ENCODE data around the gene VAV2.

VAV2 gene

GRCh38 chr9:133780404-133780945, 211.6 kb downstream of the VAV2 start:
- Histone ChIP-seq H4K91ac (ENCODE audit: low read depth, low read length) (no peak overlapping the region), H3K14ac (ENCODE audit: low read length) (no peak overlapping the region), H2AFZ (ENCODE audit: insufficient read depth, low read length, poor library complexity) (no peak overlapping the region), H3K27ac (ENCODE audit: low read depth, low read length) (no peak overlapping the region), H3K4me1 (ENCODE audit: control insufficient read depth in 1 of 2, insufficient read depth in 2 of 2, low read length in 2 of 2) (peaks cover 16 to 17% of the 10 kb centered on the region in 2 experiments), H3K9me3 (ENCODE audit: insufficient read depth, low read depth, low read length) (peaks cover 5% of the 10 kb centered on the region), H3K79me1 (ENCODE audit: low read length) (peaks cover 5% of the 10 kb centered on the region), H3K9ac (ENCODE audit: low read length) (no peak overlapping the region), H2AK5ac (ENCODE audit: low read length) (no peak overlapping the region), H3K4me2 (ENCODE audit: low read length) (no peak overlapping the region), H3K18ac (ENCODE audit: low read length) (peak overlapping the region; percentile 25), H3K4me3 (ENCODE audit: low read depth, low read length) (no peak overlapping the region), H3K4ac (ENCODE audit: low read depth, low read length) (no peak overlapping the region), H2BK120ac (ENCODE audit: insufficient read depth, low read length, poor library complexity) (no peak overlapping the region), H2BK12ac (ENCODE audit: low read length) (no peak overlapping the region), H3K27me3 (ENCODE audit: insufficient read depth, low read length) (no peaks in the 10 kb centered on the region), H3K79me2 (ENCODE audit: control insufficient read depth, insufficient read depth, low read length, poor library complexity) (no peaks in the 10 kb centered on the region), H4K8ac (ENCODE audit: low read depth, low read length) (no peak overlapping the region), H2BK5ac (ENCODE audit: low read depth, low read length, poor library complexity) (no peak overlapping the region), H3K36me3 (ENCODE audit: control insufficient read depth in 1 of 2, insufficient read depth in 2 of 2, low read length in 2 of 2) (peaks cover 89 to 91% of the 10 kb centered on the region in 2 experiments), H3K23ac (ENCODE audit: low read length) (no peak overlapping the region), H4K12ac (ENCODE audit: low read depth, low read length) (no peak overlapping the region)
- DNase-seq = no peak
- WGBS (ENCODE audit: extremely low coverage, insufficient coverage, insufficient read length) = no CpG with 5 or more reads among the region's 15 CpGs

- H4K91ac ChIP-seq (ENCODE audit: low read depth, low read length) = no peak overlapping the region
- H3K79me1 ChIP-seq (ENCODE audit: low read length) = peaks cover 5% of the 10 kb centered on the region
- H2BK12ac ChIP-seq (ENCODE audit: low read length) = no peak overlapping the region
- H3K4me1 ChIP-seq (ENCODE audit: control insufficient read depth in 1 of 2, insufficient read depth in 2 of 2, low read length in 2 of 2) = peaks cover 16 to 17% of the 10 kb centered on the region in 2 experiments
- H3K79me2 ChIP-seq (ENCODE audit: control insufficient read depth, insufficient read depth, low read length, poor library complexity) = no peaks in the 10 kb centered on the region
- no CpG with 5 or more reads among the region's 19 CpGs for WGBS (ENCODE audit: extremely low coverage, insufficient coverage, insufficient read length)
- H3K36me3 ChIP-seq (ENCODE audit: control insufficient read depth in 1 of 2, insufficient read depth in 2 of 2, low read length in 2 of 2) = peaks cover 88 to 91% of the 10 kb centered on the region in 2 experiments
- no peak overlapping the region for H2BK120ac ChIP-seq (ENCODE audit: insufficient read depth, low read length, poor library complexity)
- no peak overlapping the region for H2AFZ ChIP-seq (ENCODE audit: insufficient read depth, low read length, poor library complexity)
- H3K9ac ChIP-seq (ENCODE audit: low read length) = no peak overlapping the region
- no peak overlapping the region for H3K4ac ChIP-seq (ENCODE audit: low read depth, low read length)
- H4K12ac ChIP-seq (ENCODE audit: low read depth, low read length) = no peak overlapping the region
- no peak overlapping the region for H2AK5ac ChIP-seq (ENCODE audit: low read length)
- no peaks in the 10 kb centered on the region for H3K27me3 ChIP-seq (ENCODE audit: insufficient read depth, low read length)
- H3K23ac ChIP-seq (ENCODE audit: low read length) = no peak overlapping the region
- H3K27ac ChIP-seq (ENCODE audit: low read depth, low read length) = no peak overlapping the region
- H2BK5ac ChIP-seq (ENCODE audit: low read depth, low read length, poor library complexity) = no peak overlapping the region
- H3K14ac ChIP-seq (ENCODE audit: low read length) = no peak overlapping the region
- H4K8ac ChIP-seq (ENCODE audit: low read depth, low read length) = no peak overlapping the region
- no peak overlapping the region for H3K18ac ChIP-seq (ENCODE audit: low read length)
- H3K9me3 ChIP-seq (ENCODE audit: insufficient read depth, low read depth, low read length) = peaks cover 5% of the 10 kb centered on the region
- DNase-seq = no peak
- H3K4me2 ChIP-seq (ENCODE audit: low read length) = no peak overlapping the region
- H3K4me3 ChIP-seq (ENCODE audit: low read depth, low read length) = no peak overlapping the region
Measured at GRCh38 chr9:133779516-133780403, 212.4 kb downstream of the VAV2 start.

- H4K91ac ChIP-seq (ENCODE audit: low read depth, low read length) = no peak overlapping the region
- DNase-seq = no peak
- no peak overlapping the region for H3K4me2 ChIP-seq (ENCODE audit: low read length)
- H3K27me3 ChIP-seq (ENCODE audit: insufficient read depth, low read length) = no peaks in the 10 kb centered on the region
- no peak overlapping the region for H3K4me3 ChIP-seq (ENCODE audit: low read depth, low read length)
- WGBS (ENCODE audit: extremely low coverage, insufficient coverage, insufficient read length) = no CpG with 5 or more reads among the region's 8 CpGs
- no peak overlapping the region for H3K27ac ChIP-seq (ENCODE audit: low read depth, low read length)
- no peak overlapping the region for H3K4ac ChIP-seq (ENCODE audit: low read depth, low read length)
- H3K79me2 ChIP-seq (ENCODE audit: control insufficient read depth, insufficient read depth, low read length, poor library complexity) = no peaks in the 10 kb centered on the region
- peaks cover 5% of the 10 kb centered on the region for H3K79me1 ChIP-seq (ENCODE audit: low read length)
- peaks cover 8% of the 10 kb centered on the region for H3K9me3 ChIP-seq (ENCODE audit: insufficient read depth, low read depth, low read length)
- H2AK5ac ChIP-seq (ENCODE audit: low read length) = no peak overlapping the region
- H2BK120ac ChIP-seq (ENCODE audit: insufficient read depth, low read length, poor library complexity) = no peak overlapping the region
- peaks cover 16 to 17% of the 10 kb centered on the region in 2 experiments for H3K4me1 ChIP-seq (ENCODE audit: control insufficient read depth in 1 of 2, insufficient read depth in 2 of 2, low read length in 2 of 2)
- H2BK12ac ChIP-seq (ENCODE audit: low read length) = no peak overlapping the region
- no peak overlapping the region for H2AFZ ChIP-seq (ENCODE audit: insufficient read depth, low read length, poor library complexity)
- no peak overlapping the region for H3K23ac ChIP-seq (ENCODE audit: low read length)
- H4K8ac ChIP-seq (ENCODE audit: low read depth, low read length) = no peak overlapping the region
- H2BK5ac ChIP-seq (ENCODE audit: low read depth, low read length, poor library complexity) = no peak overlapping the region
- no peak overlapping the region for H3K18ac ChIP-seq (ENCODE audit: low read length)
- H4K12ac ChIP-seq (ENCODE audit: low read depth, low read length) = no peak overlapping the region
- no peak overlapping the region for H3K9ac ChIP-seq (ENCODE audit: low read length)
- peaks cover 88 to 91% of the 10 kb centered on the region in 2 experiments for H3K36me3 ChIP-seq (ENCODE audit: control insufficient read depth in 1 of 2, insufficient read depth in 2 of 2, low read length in 2 of 2)
- no peak overlapping the region for H3K14ac ChIP-seq (ENCODE audit: low read length)
Measured at GRCh38 chr9:133779081-133779480, 213.0 kb downstream of the VAV2 start.

GRCh38 chr9:133778336-133779013, 213.6 kb downstream of the VAV2 start:
- H2BK5ac ChIP-seq (ENCODE audit: low read depth, low read length, poor library complexity) = no peak overlapping the region
- no peak overlapping the region for H3K14ac ChIP-seq (ENCODE audit: low read length)
- DNase-seq = no peak
- H4K8ac ChIP-seq (ENCODE audit: low read depth, low read length) = no peak overlapping the region
- H3K36me3 ChIP-seq (ENCODE audit: control insufficient read depth in 1 of 2, insufficient read depth in 2 of 2, low read length in 2 of 2) = peaks cover 83 to 90% of the 10 kb centered on the region in 2 experiments
- no peak overlapping the region for H3K23ac ChIP-seq (ENCODE audit: low read length)
- no peak overlapping the region for H2BK12ac ChIP-seq (ENCODE audit: low read length)
- H3K27ac ChIP-seq (ENCODE audit: low read depth, low read length) = no peak overlapping the region
- no peak overlapping the region for H3K4ac ChIP-seq (ENCODE audit: low read depth, low read length)
- no peak overlapping the region for H4K91ac ChIP-seq (ENCODE audit: low read depth, low read length)
- H3K9me3 ChIP-seq (ENCODE audit: insufficient read depth, low read depth, low read length) = peaks cover 8% of the 10 kb centered on the region
- H2BK120ac ChIP-seq (ENCODE audit: insufficient read depth, low read length, poor library complexity) = no peak overlapping the region
- no peaks in the 10 kb centered on the region for H3K79me2 ChIP-seq (ENCODE audit: control insufficient read depth, insufficient read depth, low read length, poor library complexity)
- no CpG with 5 or more reads among the region's 20 CpGs for WGBS (ENCODE audit: extremely low coverage, insufficient coverage, insufficient read length)
- peaks cover 5% of the 10 kb centered on the region for H3K79me1 ChIP-seq (ENCODE audit: low read length)
- no peak overlapping the region for H3K9ac ChIP-seq (ENCODE audit: low read length)
- H3K4me1 ChIP-seq (ENCODE audit: control insufficient read depth in 1 of 2, insufficient read depth in 2 of 2, low read length in 2 of 2) = peaks cover 11 to 14% of the 10 kb centered on the region in 2 experiments
- no peak overlapping the region for H4K12ac ChIP-seq (ENCODE audit: low read depth, low read length)
- no peak overlapping the region for H3K4me3 ChIP-seq (ENCODE audit: low read depth, low read length)
- no peak overlapping the region for H2AFZ ChIP-seq (ENCODE audit: insufficient read depth, low read length, poor library complexity)
- no peaks in the 10 kb centered on the region for H3K27me3 ChIP-seq (ENCODE audit: insufficient read depth, low read length)
- H2AK5ac ChIP-seq (ENCODE audit: low read length) = no peak overlapping the region
- H3K4me2 ChIP-seq (ENCODE audit: low read length) = no peak overlapping the region
- H3K18ac ChIP-seq (ENCODE audit: low read length) = no peak overlapping the region
